Nasal cavity respiratory epithelium epithelial cell of viscerocranial mucosa (primary cell): ENCODE data around the gene TLCD4. TPM values are rescaled to one million over a fixed set of nuclear protein-coding genes. Genes with fewer than 3 reads are reported as not detected.

Experiments used
- total RNA-seq: library from RNA; depleted of rRNA; stranded (reverse); fragments of >200 nt; gene quantifications from 2 replicates; pipeline ENCODE4 v1.2.3, GENCODE V29; 2014

Gene TLCD4
- total RNA-seq, result 0.34 and 0.36 TPM in 2 replicates

DNA sequence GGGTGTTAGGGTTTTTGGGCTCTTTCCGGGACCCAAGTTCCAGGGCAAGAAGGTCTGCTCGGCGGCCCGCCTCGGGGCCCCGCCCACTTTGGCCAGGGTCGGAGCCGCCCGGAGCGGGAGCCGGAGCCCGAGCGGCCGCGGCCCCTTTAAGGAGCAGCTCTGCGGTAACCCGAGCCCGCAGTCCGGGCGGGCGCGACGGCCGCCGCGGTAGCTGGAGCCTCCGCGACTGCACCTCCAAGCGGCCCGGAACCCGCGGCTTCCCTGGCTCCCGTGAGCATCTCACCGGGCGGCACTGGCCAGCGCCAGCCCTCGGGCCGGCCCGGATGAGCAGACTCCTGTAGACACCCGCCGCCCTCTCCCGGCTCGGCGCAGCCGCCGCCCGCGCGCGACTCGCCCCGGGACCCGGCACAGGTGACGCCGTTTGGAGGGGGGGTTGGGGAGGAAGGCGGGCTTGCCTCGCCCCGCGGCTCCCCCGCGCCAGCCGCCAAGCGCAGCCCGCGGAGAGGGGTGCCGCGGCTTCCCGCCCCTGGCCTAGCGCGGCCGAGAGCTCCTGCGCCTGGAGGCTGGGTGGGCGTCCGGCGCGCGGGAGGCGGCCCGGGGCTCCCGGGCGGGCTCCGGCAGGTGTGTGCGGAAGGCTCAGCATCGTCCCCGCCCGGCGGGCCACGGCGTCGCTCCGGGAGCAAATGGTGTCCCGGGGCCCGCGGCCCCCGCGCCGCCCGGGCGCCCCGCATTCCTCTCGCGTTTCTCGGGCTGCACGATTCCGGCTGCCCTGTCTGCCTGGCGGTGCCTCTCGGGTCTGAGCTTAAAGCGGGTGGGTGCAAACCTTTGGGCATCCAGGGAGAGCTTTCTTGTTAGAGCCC lies at the start of gene TLCD4:
Gene TLCD4 (plus strand): TSS at position 149 of the 860 bp plus-strand sequence. CDS start 26,547 bp downstream, outside the sequence.

DNA sequence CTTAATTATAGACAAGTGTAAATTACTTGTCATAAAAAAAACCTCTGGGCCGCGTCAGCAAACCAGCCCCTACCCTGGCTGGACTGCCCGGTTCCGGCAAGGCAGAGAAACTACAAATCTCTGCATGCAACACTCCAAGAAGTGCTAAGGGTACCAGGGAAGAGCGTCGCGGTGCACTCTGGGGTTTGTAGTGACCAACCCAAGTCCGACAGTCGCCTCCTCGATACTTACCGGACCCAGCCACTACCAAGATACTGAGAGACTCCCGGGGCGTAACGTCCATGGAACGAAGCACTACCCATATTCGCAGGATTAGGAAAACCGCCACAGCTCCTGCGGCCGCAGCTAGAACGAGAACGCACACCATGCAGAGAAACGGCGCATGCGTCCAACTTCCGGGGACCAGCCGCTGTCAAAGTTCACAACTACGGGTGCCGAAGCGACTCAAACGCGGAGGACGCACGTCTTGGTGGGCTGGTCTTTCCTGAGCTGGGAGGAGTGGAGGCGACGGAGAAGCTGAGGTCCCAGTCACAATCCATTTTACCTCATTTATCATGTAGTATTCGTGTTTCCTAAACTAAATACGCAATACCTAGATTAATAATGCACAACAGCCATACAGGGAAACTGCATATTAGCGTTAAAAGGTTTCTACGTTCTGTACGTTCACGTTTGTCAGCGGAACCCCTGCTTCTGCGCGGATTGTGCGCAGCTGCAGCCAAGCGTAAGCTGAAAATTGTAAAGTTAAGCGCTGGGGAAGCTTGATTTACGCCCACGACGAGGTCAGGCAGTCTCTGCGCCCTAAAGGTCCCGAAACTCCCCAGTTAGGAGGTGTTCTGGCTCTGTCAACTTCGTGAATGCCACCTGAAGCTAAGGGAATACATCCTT lies 44.4 kb upstream of the TLCD4 start, which contains the start of gene ALG14:
Gene ALG14 (minus strand): TSS at position 420 of the 888 bp plus-strand sequence. CDS start 53 bp downstream, at position 367.

Other genes with a start within 250 kb of the TLCD4 start
- gene CNN3, start 190.2 kb upstream of the TLCD4 start, total RNA-seq, result 19.1 and 141 TPM in 2 replicates
- gene ALG14, start 44.4 kb upstream of the TLCD4 start, total RNA-seq, result 1.00 and 2.7 TPM in 2 replicates
- 12.6 and 16.9 TPM in 2 replicates for gene RWDD3, start 116.9 kb downstream of the TLCD4 start, total RNA-seq